Neuronal stem cell (in vitro differentiated cells): ENCODE results near the gene SMIM41.

Source experiments
- DNase-seq: peaks from one replicate; pipeline ENCODE4 v3.0.0-alpha.2; 2013; ENCODE audit warnings: low spot score
- H2AFZ ChIP-seq: one replicate; pipeline ENCODE4 v1.6.1; 2013; ENCODE audit warnings: mild to moderate bottlenecking, low read length, inconsistent platforms
- H2AK5ac ChIP-seq: 2 replicates; pipeline ENCODE4 v1.6.1; 2013; ENCODE audit warnings: low read depth, mild to moderate bottlenecking, inconsistent platforms, low read length, moderate library complexity, mixed read lengths
- H2BK120ac ChIP-seq: 2 replicates; pipeline ENCODE4 v1.6.1; 2013; ENCODE audit warnings: low read depth, mild to moderate bottlenecking, inconsistent platforms, low read length, moderate library complexity, mixed read lengths
- H2BK12ac ChIP-seq: one replicate; pipeline ENCODE4 v1.6.1; 2013; ENCODE audit warnings: low read length, inconsistent platforms
- H2BK15ac ChIP-seq: 2 replicates; pipeline ENCODE4 v1.6.1; 2013; ENCODE audit warnings: mild to moderate bottlenecking, low read length, inconsistent platforms, mixed read lengths
- H2BK5ac ChIP-seq: one replicate; pipeline ENCODE4 v1.6.1; 2013; ENCODE audit warnings: inconsistent platforms, mild to moderate bottlenecking, low read length, moderate library complexity
- H3K14ac ChIP-seq: one replicate; pipeline ENCODE4 v1.6.1; 2013; ENCODE audit warnings: low read length, inconsistent platforms
- H3K18ac ChIP-seq: 2 replicates; pipeline ENCODE4 v1.6.1; 2013; ENCODE audit warnings: low read length, inconsistent platforms
- H3K23ac ChIP-seq: 2 replicates; pipeline ENCODE4 v1.6.1; 2013; ENCODE audit warnings: low read depth, mild to moderate bottlenecking, mixed read lengths, low read length, inconsistent platforms; ENCODE audit not compliant: poor library complexity
- H3K27ac ChIP-seq: replicated peaks from 3 replicates; pipeline ENCODE4 v1.5.1; 2013; ENCODE audit warnings: low read length, inconsistent platforms
- H3K27me3 ChIP-seq, 3 experiments: 2 replicates each; pipeline ENCODE4 v1.6.1; 2013; ENCODE audit warnings: low read length in 3 of 3, mild to moderate bottlenecking in 2 of 3, inconsistent platforms in 1 of 3, low read depth in 1 of 3, mixed read lengths in 1 of 3, moderate library complexity in 1 of 3; ENCODE audit not compliant: control insufficient read depth in 3 of 3, insufficient read depth in 3 of 3
- H3K36me3 ChIP-seq, 2 donors: replicated peaks in 1 of 2; 2 replicates each; pipeline ENCODE4 v1.6.1; 2013; ENCODE audit warnings: low read length in 2 of 2; ENCODE audit not compliant: control insufficient read depth in 2 of 2, insufficient read depth in 2 of 2
- H3K4ac ChIP-seq: 2 replicates; pipeline ENCODE4 v1.6.1; 2013; ENCODE audit warnings: inconsistent platforms, mild to moderate bottlenecking, low read length, moderate library complexity
- H3K4me1 ChIP-seq, 2 donors: 1 replicate in 1 of 2; 2 replicates in 1 of 2; pipeline ENCODE4 v1.6.1; 2013; ENCODE audit warnings: low read length in 2 of 2, low read depth in 1 of 2; ENCODE audit not compliant: control insufficient read depth in 2 of 2, insufficient read depth in 1 of 2
- H3K4me2 ChIP-seq: one replicate; pipeline ENCODE4 v1.6.1; 2013; ENCODE audit warnings: mild to moderate bottlenecking, low read length, inconsistent platforms; ENCODE audit not compliant: insufficient read depth, poor library complexity, severe bottlenecking
- H3K4me3 ChIP-seq, 2 donors: 2 replicates each; pipeline ENCODE4 v1.5.1; 2013; ENCODE audit warnings: low read length in 2 of 2, mild to moderate bottlenecking in 2 of 2, inconsistent platforms in 1 of 2, moderate library complexity in 1 of 2
- H3K79me1 ChIP-seq: one replicate; pipeline ENCODE4 v1.6.1; 2013; ENCODE audit warnings: low read depth, mild to moderate bottlenecking, inconsistent platforms, low read length, moderate library complexity
- H3K9ac ChIP-seq: one replicate; pipeline ENCODE4 v1.6.1; 2013; ENCODE audit warnings: mild to moderate bottlenecking, low read depth, low read length, inconsistent platforms; ENCODE audit not compliant: poor library complexity
- H3K9me3 ChIP-seq, 2 donors: replicated peaks in 1 of 2; 2 replicates each; pipeline versions ENCODE3 to v1.6.1; 2013; ENCODE audit warnings: low read length in 2 of 2, mild to moderate bottlenecking in 2 of 2, inconsistent platforms in 1 of 2, low read depth in 1 of 2, mixed read lengths in 1 of 2, moderate library complexity in 1 of 2; ENCODE audit not compliant: control insufficient read depth in 2 of 2, insufficient read depth in 1 of 2
- H4K8ac ChIP-seq: one replicate; pipeline ENCODE4 v1.6.1; 2013; ENCODE audit warnings: low read depth, mild to moderate bottlenecking, inconsistent platforms, low read length, moderate library complexity
- H4K91ac ChIP-seq: one replicate; pipeline ENCODE4 v1.6.1; 2013; ENCODE audit warnings: low read length, low read depth, mild to moderate bottlenecking, inconsistent platforms; ENCODE audit not compliant: poor library complexity
- WGBS, 2 donors: extraction: QIAGEN DNeasy Blood & Tissue Kit; methylation state at CpG; one replicate each; pipeline ENCODE4 v1.1.7; 2013; ENCODE audit warnings: missing lambda C conversion rate in 2 of 2, mixed read lengths in 1 of 2; ENCODE audit not compliant: insufficient read length in 2 of 2, insufficient replicate concordance in 1 of 2; ENCODE audit errors: extremely low coverage in 2 of 2; 5-methylcytosine and 5-hydroxymethylcytosine counted together

Gene SMIM41

GRCh38 chr12:52126050-52126604 lies 46.6 kb downstream of the SMIM41 start:
- Histone ChIP-seq H2BK12ac (peak overlapping the region; percentile 33), H3K9ac (no peak overlapping the region), H3K4me2 (no peak overlapping the region), H3K4ac (no peak overlapping the region), H2AFZ (peak overlapping the region; percentile 77), H3K23ac (no peak overlapping the region), H3K79me1 (no peaks in the 10 kb centered on the region), H3K27ac (no peak overlapping the region), H4K8ac (no peak overlapping the region), H3K4me1 (peaks cover 16 to 19% of the 10 kb centered on the region in 2 donors), H2BK15ac (peak overlapping the region; percentile 50), H4K91ac (no peak overlapping the region), H3K18ac (peak overlapping the region; percentile 76), H2BK120ac (peak overlapping the region; percentile 45), H2BK5ac (peak overlapping the region; percentile 16), H3K9me3 (no peaks in the 10 kb centered on the region), H2AK5ac (peak overlapping the region; percentile 97), H3K14ac (no peak overlapping the region), H3K27me3 (peaks cover 0 to 11% (median 0%) of the 10 kb centered on the region in 3 experiments), H3K36me3 (no peaks in the 10 kb centered on the region), H3K4me3 (no peak overlapping the region)
- no peak for DNase-seq
- no CpG with 5 or more reads among the region's 2 CpGs for whole genome bisulfite sequencing, 2 donors

- no peak overlapping the region for H4K91ac ChIP-seq
- no peak overlapping the region for H3K27ac ChIP-seq
- no peak overlapping the region for H3K9ac ChIP-seq
These were observed 47.4 kb downstream of the SMIM41 start for GRCh38 chr12:52126605-52127578.

DNA sequence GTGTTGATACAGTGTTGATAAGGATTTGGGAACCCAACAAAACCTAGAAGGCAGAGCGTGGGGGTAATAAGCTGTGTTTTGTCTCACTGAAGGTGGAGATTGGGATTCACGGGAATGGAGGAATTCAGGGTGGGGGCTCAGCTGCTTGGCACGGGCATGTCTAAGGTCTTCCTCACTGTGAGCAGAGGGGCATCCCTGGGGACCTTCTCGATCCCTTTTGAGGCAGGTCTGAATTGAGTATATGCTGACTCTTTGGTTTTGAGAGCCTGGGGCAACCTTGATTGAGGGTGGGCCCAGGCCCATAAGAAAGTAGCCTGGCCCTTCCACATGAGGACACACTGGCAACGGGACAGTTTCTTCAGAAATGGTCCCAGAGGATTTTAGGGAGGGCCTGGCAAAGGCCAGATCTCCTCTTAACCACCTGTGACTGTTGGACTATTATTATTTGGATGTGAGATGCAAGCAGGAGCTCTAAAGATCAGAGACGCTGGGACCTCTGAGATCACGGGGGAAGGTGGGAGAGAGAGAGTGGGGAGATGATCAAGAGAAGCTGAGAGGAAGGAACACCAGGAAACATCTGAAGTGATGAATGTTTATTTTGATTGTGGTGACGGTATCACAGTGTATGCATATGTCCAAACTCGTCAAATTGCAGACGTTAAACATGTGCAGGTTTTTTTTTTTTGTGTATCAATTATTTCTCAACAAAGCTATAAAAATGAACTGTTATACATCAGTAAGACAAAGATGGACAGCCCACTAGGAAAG lies 48.4 kb downstream of the SMIM41 start:
- H2AFZ ChIP-seq: no peak overlapping the region
- no peak overlapping the region for H3K4ac ChIP-seq
- no peak overlapping the region for H2AK5ac ChIP-seq
- no peak overlapping the region for H2BK5ac ChIP-seq
- no peaks in the 10 kb centered on the region for H3K9me3 ChIP-seq
- H3K14ac ChIP-seq: no peak overlapping the region
- H3K79me1 ChIP-seq: no peaks in the 10 kb centered on the region
- H3K27ac ChIP-seq: no peak overlapping the region
- H2BK15ac ChIP-seq: no peak overlapping the region
- H2BK120ac ChIP-seq: no peak overlapping the region
- no peak overlapping the region for H4K91ac ChIP-seq
- no peak overlapping the region for H3K4me3 ChIP-seq
- no peak for DNase-seq
- no peak overlapping the region for H3K4me2 ChIP-seq
- H2BK12ac ChIP-seq: no peak overlapping the region
- no peaks in the 10 kb centered on the region for H3K36me3 ChIP-seq
- no CpG with 5 or more reads among the region's 10 CpGs for WGBS, 2 donors
- no peak overlapping the region for H3K18ac ChIP-seq
- no peak overlapping the region for H3K23ac ChIP-seq
- peaks cover 16 to 17% of the 10 kb centered on the region in 2 donors for H3K4me1 ChIP-seq
- no peak overlapping the region for H3K9ac ChIP-seq
- peaks cover 0 to 7% (median 0%) of the 10 kb centered on the region in 3 experiments for H3K27me3 ChIP-seq
- no peak overlapping the region for H4K8ac ChIP-seq

More at GRCh38 chr12:52126605-52127578, 47.4 kb downstream of the SMIM41 start:
- H3K79me1 ChIP-seq: no peaks in the 10 kb centered on the region
- H3K4ac ChIP-seq: no peak overlapping the region
- no peak overlapping the region for H3K14ac ChIP-seq
- no peak overlapping the region for H3K23ac ChIP-seq
- H3K4me1 ChIP-seq: peaks cover 16 to 19% of the 10 kb centered on the region in 2 donors
- peaks cover 0 to 11% (median 0%) of the 10 kb centered on the region in 3 experiments for H3K27me3 ChIP-seq
- no peak overlapping the region for H3K4me2 ChIP-seq
- H2BK5ac ChIP-seq: peak overlapping the region; percentile 16
- H3K9me3 ChIP-seq: no peaks in the 10 kb centered on the region
- H3K36me3 ChIP-seq: no peaks in the 10 kb centered on the region
- H2AFZ ChIP-seq: no peak overlapping the region
- H2BK120ac ChIP-seq: no peak overlapping the region
- H2AK5ac ChIP-seq: peak overlapping the region; percentile 97
- no peak overlapping the region for H2BK12ac ChIP-seq
- no CpG with 5 or more reads among the region's 21 CpGs for WGBS, 2 donors
- no peak for DNase-seq
- H2BK15ac ChIP-seq: peak overlapping the region; percentile 50
- peak overlapping the region; percentile 41 for H3K18ac ChIP-seq
- no peak overlapping the region for H3K4me3 ChIP-seq
- no peak overlapping the region for H4K8ac ChIP-seq
